ENCODE data around the gene PLCE1.

GRCh38 chr10:94041206-94041605 is 47.5 kb downstream of the PLCE1 start:
- no peak for TF ChIP-seq EZH2 (IDR thresholded peaks at IDR 0.05; ENCODE audit: low read length, missing control alignments)
- TF ChIP-seq, protein P1, sequence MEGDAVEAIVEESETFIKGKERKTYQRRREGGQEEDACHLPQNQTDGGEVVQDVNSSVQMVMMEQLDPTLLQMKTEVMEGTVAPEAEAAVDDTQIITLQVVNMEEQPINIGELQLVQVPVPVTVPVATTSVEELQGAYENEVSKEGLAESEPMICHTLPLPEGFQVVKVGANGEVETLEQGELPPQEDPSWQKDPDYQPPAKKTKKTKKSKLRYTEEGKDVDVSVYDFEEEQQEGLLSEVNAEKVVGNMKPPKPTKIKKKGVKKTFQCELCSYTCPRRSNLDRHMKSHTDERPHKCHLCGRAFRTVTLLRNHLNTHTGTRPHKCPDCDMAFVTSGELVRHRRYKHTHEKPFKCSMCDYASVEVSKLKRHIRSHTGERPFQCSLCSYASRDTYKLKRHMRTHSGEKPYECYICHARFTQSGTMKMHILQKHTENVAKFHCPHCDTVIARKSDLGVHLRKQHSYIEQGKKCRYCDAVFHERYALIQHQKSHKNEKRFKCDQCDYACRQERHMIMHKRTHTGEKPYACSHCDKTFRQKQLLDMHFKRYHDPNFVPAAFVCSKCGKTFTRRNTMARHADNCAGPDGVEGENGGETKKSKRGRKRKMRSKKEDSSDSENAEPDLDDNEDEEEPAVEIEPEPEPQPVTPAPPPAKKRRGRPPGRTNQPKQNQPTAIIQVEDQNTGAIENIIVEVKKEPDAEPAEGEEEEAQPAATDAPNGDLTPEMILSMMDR (conservative IDR thresholded peaks at IDR 0.05 in 1 of 2, IDR thresholded peaks at IDR 0.05 in 1 of 2; ENCODE audit: low read depth in 1 of 2, low read length in 2 of 2) = no peak
